HG03378 (cell line): ENCODE results near the gene TCEANC2.

ENCODE experiments used
- ATAC-seq: cut with Tn5 transposase; IDR thresholded peaks from one replicate; pipeline ENCODE4 v1.9.1; 2021; ENCODE audit warnings: mild to moderate bottlenecking, moderate library complexity; ENCODE audit not compliant: unreplicated experiment

TCEANC2 gene

GRCh38 chr1:54110996-54111395 is 57.6 kb downstream of the TCEANC2 start:
- ATAC-seq: no peak

DNA sequence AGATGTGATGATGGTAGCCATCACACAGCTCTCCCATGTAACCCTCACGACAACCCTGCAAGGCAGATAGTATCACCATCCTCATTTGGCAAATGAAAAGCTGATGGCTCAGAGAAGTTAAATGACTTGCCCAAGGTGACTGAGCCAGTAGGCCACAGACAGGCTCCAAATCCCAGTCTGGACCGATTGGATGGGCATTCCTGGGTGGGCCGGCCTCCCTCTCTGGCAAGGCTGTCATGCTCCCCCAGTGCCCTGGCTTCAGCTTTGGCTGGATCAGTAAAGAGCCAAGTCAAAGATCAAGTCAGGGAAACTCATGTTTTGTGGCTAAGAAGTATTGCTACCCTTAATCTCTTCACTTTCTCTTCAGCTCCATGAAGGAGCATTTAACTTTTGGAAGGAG is 58.2 kb downstream of the TCEANC2 start:
- no peak for ATAC-seq

DNA sequence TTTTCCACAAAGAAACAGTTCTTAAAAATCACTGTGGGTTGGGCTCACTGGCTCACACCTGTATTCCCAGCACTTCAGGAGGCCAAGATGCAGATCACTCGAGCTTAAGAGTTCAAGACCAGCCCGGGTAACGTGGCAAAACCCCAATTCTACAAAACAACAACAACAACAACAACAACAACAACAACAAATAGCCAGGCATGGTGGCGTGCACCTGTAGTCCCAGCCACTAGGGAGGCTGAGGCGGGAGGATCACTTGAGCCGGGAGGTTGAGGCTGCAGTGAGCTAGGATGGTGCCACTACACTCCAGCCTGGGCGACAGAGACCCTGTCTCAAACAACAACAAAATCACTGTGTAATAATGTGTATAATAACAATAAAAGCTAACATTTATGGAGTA is 58.6 kb downstream of the TCEANC2 start:
- ATAC-seq: no peak

DNA sequence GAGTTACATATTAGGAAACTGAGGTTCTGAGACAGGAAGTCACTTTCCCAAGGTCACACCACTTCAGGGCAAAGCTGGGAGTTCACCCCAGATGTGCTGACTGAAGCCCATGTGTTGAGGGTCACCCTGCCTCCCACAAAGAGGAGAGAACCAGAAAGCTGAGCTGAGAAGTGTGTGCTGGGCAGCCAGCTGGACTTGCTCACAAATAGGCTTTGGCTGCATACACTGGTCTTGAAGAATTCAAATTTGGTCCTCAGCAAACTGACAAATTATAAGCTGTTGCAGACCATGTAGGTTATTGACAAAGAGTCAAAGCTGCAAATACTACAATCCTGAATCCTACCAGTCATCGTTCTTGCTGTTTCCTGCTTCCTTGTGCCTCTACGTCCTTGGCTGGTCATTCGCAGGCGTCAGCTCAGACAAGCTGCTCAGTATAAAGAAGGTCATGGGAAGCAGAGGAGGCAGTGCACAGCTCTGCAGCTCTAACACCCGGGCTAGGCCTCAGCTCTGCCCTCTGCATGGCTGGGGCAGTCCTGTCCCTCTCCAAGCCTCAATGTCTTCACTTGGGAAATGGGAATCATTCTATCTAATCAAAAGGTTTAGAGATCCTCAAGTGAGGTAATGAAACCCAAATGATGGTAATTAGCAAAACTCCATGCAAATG is 59.4 kb downstream of the TCEANC2 start:
- ATAC-seq: no peak

DNA sequence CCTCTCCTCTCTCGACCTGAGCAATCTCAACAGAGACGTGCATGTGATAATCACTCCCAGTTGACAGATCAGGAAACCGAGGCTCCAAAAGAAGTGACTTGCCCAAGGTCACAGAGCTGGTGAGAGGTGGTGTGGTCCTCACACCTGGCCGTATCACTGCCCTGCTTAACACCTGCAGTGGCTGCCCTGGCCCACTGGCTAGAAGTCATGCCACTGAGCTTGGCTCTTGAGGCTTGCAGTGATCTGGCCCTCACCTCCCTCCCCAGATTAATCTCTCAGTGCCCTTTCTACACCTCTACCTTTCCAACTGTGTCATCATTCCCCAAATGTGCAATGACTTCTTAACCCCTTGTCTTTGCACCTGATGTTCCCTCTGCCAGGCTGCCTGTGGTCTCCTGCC is 60.6 kb downstream of the TCEANC2 start:
- ATAC-seq: no peak

- no peak for ATAC-seq
Measured at GRCh38 chr1:54114955-54115354, 61.5 kb downstream of the TCEANC2 start.

- no peak for ATAC-seq
Measured at GRCh38 chr1:54115520-54115919, 62.1 kb downstream of the TCEANC2 start.

GRCh38 chr1:54117815-54118563 is 64.6 kb downstream of the TCEANC2 start:
- no peak for ATAC-seq

- ATAC-seq: no peak
Measured at GRCh38 chr1:54118704-54119103, 65.3 kb downstream of the TCEANC2 start.

GRCh38 chr1:54120018-54120697 is 66.8 kb downstream of the TCEANC2 start:
- no peak for ATAC-seq

- no peak for ATAC-seq
Measured at GRCh38 chr1:54120698-54121481, 67.5 kb downstream of the TCEANC2 start.

DNA sequence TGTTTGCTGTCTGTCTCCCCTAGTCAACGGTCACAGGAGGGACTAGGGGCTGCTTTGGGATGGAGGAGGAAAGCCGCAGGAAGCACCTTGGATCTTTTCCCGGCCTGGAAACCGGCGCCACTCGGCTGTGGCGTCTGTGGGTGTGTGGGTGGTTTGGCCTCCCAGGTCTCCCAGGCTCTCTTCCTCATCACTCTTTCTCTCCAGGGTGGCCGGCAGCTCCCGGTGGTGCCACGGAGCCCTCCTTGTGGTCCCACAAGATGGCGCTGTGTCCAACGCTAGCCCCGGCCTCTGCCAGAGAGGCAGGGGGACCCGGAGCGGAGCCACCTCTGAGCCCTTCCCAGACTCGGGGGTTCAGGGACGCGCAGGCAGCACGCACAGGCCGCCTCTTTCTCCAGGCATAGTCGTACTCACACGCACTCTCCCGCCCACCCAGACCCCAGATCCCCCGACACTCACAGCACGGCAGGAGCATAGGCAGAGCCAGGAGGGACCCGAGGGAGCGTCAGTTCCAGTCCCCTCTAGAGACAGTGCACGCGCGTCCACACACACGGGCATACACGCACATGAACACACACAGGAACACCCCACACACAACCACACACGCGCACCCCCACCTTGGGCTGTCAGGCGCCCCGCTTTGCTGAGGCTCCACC is 68.2 kb downstream of the TCEANC2 start:
- ATAC-seq: no peak

DNA sequence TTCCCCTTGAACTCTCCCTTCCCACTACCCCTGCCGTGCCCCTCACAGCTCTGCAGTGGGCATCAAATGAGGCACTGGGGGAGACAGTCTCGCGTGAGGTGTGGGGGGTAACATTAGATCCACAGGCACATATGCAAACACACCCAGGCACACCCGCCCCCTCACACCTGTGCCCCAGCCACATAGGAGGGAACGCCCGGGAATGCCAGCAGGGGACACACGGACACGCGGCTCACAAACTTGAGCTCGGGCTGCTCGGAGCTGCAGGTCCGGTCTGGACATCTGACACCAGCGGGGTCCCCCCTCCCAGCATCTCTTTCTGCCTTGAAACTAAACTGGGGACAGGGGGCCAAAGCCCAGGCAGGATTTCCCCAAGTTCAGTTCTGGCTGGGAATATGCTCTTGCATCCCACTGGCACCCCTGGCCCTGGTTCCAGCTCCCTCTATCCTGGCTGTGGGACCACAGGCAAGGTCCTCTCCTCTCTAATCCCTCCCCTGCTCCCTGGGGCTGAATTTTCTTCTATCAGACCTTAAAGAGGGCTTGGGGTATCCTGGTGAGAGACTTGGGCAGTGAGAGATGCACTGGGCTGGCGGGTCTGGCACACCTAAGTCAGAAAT is 68.8 kb downstream of the TCEANC2 start:
- ATAC-seq: no peak

- ATAC-seq: no peak
Measured at GRCh38 chr1:54122992-54123391, 69.6 kb downstream of the TCEANC2 start.

DNA sequence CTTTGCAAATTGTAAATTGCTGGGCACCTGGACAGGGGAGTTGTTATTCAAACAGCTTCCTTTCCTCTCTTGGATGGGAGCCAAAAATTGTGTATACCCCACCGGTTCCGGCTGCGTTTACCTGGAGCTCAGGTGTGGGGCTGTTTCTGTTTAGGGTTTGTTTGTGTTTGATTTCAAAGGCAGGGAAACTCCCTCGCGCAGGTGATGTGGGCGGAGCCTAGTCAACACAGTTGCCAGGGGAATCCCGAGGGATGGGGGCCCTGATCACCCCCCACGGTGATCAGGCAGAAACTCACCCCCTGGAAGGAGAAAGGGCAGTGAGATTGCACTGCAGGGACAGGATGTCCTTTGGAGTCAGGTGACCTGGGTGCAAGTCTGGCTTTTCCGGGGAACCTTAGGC is 71.1 kb downstream of the TCEANC2 start:
- no peak for ATAC-seq

DNA sequence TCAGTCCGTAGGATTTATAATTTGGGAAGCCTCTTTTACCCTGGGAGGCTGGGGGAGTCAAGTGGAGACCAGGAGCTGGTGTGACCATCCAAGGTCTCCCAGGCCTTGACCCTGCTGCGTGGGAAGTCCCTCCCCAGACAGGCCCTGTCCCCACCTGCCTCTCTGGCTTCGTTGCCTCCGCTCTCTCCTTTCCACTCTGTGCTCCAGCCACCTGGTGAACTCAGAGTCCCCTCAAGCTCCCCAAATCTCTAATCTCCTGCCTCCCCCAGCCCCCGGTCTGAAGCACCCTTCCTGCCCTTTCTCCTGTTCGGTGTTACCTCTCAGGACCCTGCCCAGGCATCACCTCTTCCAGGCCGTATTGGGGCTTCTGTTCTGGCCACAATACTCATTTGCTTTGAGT is 71.5 kb downstream of the TCEANC2 start:
- no peak for ATAC-seq

DNA sequence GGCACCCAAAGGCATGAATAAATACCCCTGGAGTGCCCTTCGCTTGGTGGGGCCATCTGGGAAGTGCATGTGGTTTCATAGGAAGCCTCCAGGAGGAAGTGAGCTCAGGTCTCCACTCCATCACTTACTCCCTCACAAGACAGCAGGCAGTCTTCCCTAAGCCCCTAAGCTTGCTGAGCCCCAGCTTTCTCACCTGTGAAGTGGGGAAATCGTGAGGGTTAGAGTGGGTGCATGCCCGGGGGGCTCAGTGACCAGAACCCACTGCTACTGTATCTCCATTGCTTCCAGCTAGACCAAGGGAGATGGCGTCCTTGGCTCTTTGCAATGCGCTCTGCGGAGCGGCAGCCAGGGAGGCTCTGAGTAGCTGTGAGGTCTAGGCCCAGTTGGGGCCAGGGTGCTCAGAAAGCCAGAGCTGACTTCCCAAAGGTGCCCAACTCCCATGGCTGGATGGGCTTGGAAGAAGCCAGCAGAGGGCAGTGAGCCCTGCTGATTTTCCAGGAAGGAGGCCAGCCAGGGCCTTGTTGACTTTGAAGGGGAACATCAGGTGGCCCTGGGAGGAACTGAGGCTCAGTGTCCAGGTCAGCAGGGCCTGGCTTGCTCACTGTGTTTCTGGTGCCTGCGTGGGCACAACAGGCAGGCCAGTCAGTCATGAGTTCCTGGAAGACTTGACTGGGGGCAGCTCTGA is 72.1 kb downstream of the TCEANC2 start:
- ATAC-seq: no peak

DNA sequence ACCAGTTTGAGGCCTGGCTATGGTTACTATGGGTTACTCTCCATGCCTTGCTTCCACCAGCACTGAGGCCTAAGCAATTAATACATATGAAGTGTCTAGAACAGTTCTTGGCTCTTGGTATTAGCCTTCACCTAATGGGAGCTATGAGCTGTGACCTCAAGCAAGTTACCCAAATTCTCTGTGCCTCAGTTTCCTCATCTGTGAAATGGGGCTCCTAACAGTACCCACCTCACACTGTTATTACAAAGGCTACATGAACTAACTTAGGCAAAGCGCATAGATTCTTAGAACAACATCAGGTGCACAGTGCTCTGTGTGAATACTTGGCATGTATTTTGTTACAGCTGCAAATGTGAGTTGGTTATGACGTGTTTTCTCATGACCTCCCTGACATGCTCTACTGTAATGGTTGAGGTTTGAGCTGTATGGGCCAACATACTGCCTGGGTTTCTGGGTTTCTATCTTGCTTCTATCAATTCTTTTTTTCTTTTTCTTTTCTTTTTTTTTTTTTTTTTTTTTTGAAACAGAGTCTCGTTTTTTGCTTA is 72.9 kb downstream of the TCEANC2 start:
- ATAC-seq: no peak

DNA sequence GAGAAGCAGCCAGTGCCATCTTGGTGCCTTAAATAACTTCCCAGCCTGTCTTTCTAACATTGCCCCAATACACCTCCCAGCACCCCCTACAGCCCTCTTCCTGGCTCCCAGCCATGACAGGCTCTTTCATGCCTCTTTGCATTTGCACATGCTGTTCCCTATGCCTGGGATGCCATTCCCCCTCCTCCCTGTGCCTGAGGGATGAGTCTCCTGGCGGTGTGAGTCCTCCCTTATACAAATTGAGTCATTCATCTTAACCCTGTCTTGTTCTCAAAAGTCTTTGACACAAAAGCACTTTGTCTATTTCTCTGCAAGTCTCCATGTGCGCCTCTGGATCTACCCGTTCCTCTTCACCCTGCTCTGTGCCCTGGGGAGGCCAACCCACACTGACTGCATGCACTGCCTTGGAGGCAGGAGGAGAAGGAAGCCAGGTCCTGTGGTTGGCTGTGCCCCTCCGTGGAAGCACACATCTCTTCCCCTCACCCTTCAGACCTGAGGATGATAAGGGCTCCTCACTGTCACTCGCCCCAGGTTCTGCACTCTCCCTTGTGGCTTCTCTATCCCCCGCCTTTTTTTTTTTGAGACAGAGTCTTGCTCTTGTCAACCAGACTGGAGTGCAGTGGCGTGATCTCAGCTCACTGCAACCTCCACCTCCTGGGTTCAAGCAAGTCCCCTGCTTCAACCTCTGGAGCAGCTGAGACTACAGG is 74.3 kb downstream of the TCEANC2 start:
- no peak for ATAC-seq
